Dermis lymphatic vessel endothelial cell (primary cell): ENCODE measurements around the gene CAPN14. TPM values are rescaled to one million over a fixed set of nuclear protein-coding genes. Genes with fewer than 3 reads are reported as not detected.

Experiments used
- total RNA-seq: library from RNA; depleted of rRNA; stranded (reverse); fragments of >200 nt; gene quantifications from 2 replicates; pipeline ENCODE4 v1.2.1, GENCODE V29; 2014

The CAPN14 gene, protein sequence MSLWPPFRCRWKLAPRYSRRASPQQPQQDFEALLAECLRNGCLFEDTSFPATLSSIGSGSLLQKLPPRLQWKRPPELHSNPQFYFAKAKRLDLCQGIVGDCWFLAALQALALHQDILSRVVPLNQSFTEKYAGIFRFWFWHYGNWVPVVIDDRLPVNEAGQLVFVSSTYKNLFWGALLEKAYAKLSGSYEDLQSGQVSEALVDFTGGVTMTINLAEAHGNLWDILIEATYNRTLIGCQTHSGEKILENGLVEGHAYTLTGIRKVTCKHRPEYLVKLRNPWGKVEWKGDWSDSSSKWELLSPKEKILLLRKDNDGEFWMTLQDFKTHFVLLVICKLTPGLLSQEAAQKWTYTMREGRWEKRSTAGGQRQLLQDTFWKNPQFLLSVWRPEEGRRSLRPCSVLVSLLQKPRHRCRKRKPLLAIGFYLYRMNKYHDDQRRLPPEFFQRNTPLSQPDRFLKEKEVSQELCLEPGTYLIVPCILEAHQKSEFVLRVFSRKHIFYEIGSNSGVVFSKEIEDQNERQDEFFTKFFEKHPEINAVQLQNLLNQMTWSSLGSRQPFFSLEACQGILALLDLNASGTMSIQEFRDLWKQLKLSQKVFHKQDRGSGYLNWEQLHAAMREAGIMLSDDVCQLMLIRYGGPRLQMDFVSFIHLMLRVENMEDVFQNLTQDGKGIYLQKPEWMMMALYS
- under 0.01 and 0.09 TPM in 2 replicates for total RNA-seq

DNA sequence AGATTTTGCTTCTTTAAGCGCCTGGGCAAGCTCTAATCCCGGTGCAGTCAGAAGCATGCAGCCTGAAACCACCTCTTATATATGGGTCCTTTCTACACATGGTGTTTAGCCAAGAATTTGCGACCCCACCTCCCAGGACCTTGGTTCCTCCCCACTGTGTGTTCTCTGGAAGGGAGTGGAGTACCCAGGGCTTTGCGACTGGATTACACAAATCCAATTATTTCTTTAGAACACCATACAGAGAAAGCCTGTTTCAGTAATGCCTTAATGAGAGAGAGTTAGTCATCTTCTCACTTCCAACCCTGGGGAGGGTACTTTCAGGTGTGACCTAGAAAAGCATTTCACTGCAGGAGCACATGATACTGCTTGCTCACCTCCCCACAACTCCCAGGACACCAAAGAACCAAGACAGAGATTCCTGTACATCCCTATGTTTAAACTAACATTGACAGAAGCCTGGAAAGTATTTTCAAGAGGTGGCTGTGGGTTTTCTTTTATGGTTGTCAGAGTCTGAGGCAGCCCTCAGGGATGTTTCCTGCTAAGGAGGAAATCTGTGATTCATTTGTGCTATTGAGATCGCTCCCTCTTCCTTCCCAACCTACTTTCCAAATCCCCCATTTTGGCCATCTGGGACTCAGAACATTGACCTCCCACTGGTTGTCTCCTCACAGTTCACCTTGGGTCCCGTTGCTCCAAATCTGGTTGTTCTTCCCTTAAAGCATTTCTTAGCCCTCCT lies at the start of gene CAPN14:
Gene CAPN14, minus strand, starts transcription at position 51 of the 736 bp plus-strand sequence. CDS start 12,068 bp downstream, outside the sequence.

DNA sequence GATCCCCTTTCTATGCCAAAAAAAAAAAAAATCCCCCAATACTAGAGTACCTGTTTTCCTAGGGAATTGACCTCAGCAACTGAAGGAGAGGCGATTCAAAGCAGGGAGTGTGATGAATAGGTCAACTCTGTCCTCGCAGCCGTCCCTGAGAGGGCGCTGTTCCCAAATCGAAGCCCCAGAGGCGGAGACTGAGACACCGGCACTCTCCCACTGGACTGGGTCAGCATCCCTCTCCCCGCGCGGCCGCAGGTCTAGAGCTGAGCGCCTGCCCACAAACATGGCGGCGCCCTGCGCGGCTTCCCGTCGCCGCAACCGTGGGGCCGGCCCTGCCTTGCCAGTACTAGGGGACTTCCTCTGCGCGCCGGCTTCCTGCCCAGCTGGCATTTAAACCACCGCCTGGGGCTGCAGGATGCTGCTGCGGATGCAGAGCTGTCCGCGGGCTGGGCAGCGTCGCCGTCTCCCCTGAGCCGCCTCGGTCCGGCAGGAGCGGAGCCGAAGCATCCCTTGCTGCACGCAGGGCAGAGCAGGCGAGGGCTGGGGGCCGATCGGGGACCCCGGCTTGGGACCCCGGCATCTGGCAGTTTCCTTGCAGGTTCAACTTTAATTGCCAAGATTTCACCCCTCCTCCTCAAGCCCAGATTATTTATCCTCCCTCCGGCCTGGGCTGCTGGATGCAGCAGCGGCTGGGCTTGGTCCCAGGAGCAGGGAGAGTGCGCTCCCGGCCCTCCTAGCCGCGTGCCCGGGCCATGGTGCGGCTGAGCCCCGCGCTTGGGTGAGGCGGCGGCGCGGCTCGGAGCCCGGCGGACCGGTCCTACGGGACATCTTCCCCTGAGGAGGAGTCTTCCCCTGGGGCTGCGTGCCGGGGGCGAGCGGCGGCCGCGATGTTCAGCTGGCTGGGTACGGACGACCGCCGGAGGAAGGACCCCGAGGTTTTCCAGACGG lies 16.7 kb upstream of the CAPN14 start, which contains the start of gene EHD3:
Gene EHD3, plus strand, starts transcription at position 412 of the 942 bp plus-strand sequence. Its CDS starts 470 bp downstream, at position 882.

DNA sequence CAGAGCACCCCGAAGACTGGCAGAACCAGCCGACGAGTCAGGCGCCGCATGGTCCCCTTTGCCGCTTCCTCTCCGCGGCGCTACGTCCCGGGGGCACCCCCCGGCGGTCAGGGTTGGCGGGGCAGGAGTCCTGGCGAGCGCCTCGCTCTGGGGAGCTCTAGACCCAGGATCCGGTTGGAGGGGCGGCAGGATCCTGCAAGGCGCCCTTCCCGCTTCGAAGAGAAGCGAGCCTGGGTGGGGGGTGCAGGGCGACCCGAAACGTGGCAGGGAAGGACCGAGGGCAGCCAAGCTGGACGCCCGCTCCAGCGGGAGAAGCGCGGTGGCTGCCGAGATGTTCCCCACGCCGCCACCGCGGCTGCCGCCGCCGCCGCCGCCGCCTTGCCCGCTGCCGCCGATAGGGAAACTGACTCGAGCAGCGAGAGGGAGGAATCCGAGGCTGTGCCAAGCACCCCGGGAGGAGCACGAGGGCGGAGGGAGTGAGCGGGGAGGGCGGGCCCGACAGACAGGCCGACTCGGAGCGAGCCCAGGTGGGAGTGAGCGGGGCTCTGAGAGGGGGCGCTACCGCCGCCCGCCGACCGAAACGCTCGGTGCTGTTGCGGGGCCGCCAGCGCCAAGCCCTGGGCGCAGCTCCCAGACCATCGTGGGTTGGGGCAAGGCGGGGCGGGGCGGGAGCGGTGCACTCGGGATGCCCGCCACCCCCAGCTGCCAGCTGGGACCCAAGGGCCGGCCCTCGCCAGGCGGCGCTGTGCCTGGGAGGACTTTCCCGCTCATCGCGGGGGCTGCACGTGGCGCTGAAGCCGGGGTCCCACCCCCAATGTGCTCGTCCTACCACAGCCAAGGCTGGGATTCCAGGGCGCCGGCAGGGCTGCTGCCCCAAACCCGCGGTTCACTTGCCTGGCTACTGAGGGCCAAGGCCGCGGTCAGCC lies 79.0 kb downstream of the CAPN14 start, which contains the start of gene GALNT14:
Gene GALNT14, minus strand, starts transcription at position 404 of the 926 bp plus-strand sequence. Its CDS starts 354 bp downstream, at position 50.

Other genes starting within 250 kb of the CAPN14 start
- gene GALNT14, start 79.1 kb downstream of the CAPN14 start, total RNA-seq: 0.11 TPM in 1 of 2 replicates, not detected in the other
- 6.6 and 10.8 TPM in 2 replicates for gene EHD3, start 16.6 kb upstream of the CAPN14 start, total RNA-seq
- not detected in 2 replicates for gene XDH, start 197.2 kb upstream of the CAPN14 start, total RNA-seq